K562 (cell line): ENCODE results near the gene ANKRD33. TPM values are rescaled to one million over a fixed set of nuclear protein-coding genes. Genes with fewer than 3 reads are reported as not detected.
A peak's percentile ranks its signal among the peaks of the same experiment; 100 is the strongest.

Experiments
- CREBBP ChIP-seq: IDR thresholded peaks from one replicate; pipeline ENCODE4 v1.6.1; 2012; ENCODE audit warnings: low read depth, mild to moderate bottlenecking, control low read depth, inconsistent platforms, low read length
- EWSR1 ChIP-seq: fragments of 450-650 bp; IDR thresholded peaks from 2 replicates; pipeline ENCODE4 v1.6.1; 2018; ENCODE audit warnings: borderline replicate concordance, mild to moderate bottlenecking, low read depth, moderate library complexity; ENCODE audit not compliant: partially characterized antibody
- FOXK1 ChIP-seq: sonication (generic); formaldehyde crosslinking; IDR thresholded peaks from 2 replicates; pipeline ENCODE4 v1.8.0; 2022; ENCODE audit warnings: missing genetic modification reagents, mild to moderate bottlenecking, borderline replicate concordance
- HES1 ChIP-seq: fragments of 450-650 bp; IDR thresholded peaks from 2 replicates; pipeline ENCODE4 v1.6.1; 2016; ENCODE audit warnings: low read depth, mild to moderate bottlenecking, moderate library complexity
- NFIC ChIP-seq: fragments of 450-650 bp; IDR thresholded peaks from 2 replicates; pipeline ENCODE4 v1.6.1; 2017; ENCODE audit warnings: mild to moderate bottlenecking, inconsistent platforms
- NR2C1 ChIP-seq, 2 experiments: fragments of 450-650 bp; IDR thresholded peaks; 2 replicates each; pipeline ENCODE4 v1.6.1; 2017; ENCODE audit warnings: mild to moderate bottlenecking in 2 of 2, antibody characterized with exemption in 1 of 2, inconsistent platforms in 1 of 2, missing compliant biosample characterization in 1 of 2, missing genetic modification characterization in 1 of 2
- PRPF4 ChIP-seq: fragments of 200-400 bp; formaldehyde crosslinking; IDR thresholded peaks from one replicate; pipeline ENCODE4 v1.6.1; 2017; ENCODE audit warnings: low read length, low read depth, mild to moderate bottlenecking; ENCODE audit not compliant: insufficient read depth, poor library complexity, severe bottlenecking
- REST ChIP-seq, 2 experiments: fragments of 450-650 bp; formaldehyde crosslinking in 1 of 2; IDR thresholded peaks; 2 replicates each; pipeline versions ENCODE4 v1.4.0 to v1.6.1; 2014 to 2020; ENCODE audit warnings: mild to moderate bottlenecking in 2 of 2, borderline replicate concordance in 1 of 2, low read depth in 1 of 2
- SMAD1 ChIP-seq: fragments of 150-350 bp; IDR thresholded peaks from 2 replicates; pipeline ENCODE4 v1.6.1; 2014; ENCODE audit warnings: low read length, low read depth; ENCODE audit not compliant: partially characterized antibody
- SMARCA5 ChIP-seq: fragments of 450-650 bp; IDR thresholded peaks from 2 replicates; pipeline ENCODE4 v1.6.1; 2016
- SOX6 ChIP-seq: fragments of 450-650 bp; IDR thresholded peaks from 2 replicates; pipeline ENCODE4 v1.6.1; 2014; ENCODE audit warnings: mild to moderate bottlenecking
- polyA plus RNA-seq, 8 experiments: library from polyadenylated mRNA; depleted of rRNA in 4 of 8; stranded (reverse) in 5 of 8; unstranded in 3 of 8; fragments of >200 nt; fragmentation: Nextera tagmentation in 2 of 8; fragmentation: Illumina TruSeq in 1 of 8; extraction: Ambion mirVana in 2 of 8; extraction: Trizol in 1 of 8; gene quantifications; 2 replicates each; pipeline versions ENCODE4 v1.2.1 to v1.2.3, GENCODE V29; 2011 to 2014; ENCODE audit warnings: inconsistent platforms in 1 of 8, missing spikeins in 1 of 8
- total RNA-seq, 7 experiments: library from RNA; depleted of rRNA in 6 of 7; stranded (reverse); fragments of >200 nt in 6 of 7; fragmentation: Illumina TruSeq in 2 of 7; extraction: Trizol in 2 of 7; gene quantifications; 2 replicates each; pipeline versions ENCODE4 v1.2.1 to v1.2.3, GENCODE V29; 2011 to 2021; ENCODE audit warnings: low replicate concordance in 1 of 7
- TF ChIP-seq, protein P1 (sequence below): fragments of 200-800 bp; sonication (Bioruptor generic); IDR thresholded peaks from 2 replicates; pipeline ENCODE4 v1.6.1; 2016; ENCODE audit warnings: missing genetic modification characterization, missing compliant biosample characterization

The ANKRD33 gene
- total and polyA plus RNA-seq, 9 of the 15 experiments (the other 6 are each of a cell fraction or from before 2014, with no cell fraction given): 0.04 to 0.11 (median 0.07) TPM; not detected in 4

GRCh38 chr12:51917746-51918453 lies 30.0 kb downstream of the ANKRD33 start (continued):
- TF ChIP-seq, protein P1, sequence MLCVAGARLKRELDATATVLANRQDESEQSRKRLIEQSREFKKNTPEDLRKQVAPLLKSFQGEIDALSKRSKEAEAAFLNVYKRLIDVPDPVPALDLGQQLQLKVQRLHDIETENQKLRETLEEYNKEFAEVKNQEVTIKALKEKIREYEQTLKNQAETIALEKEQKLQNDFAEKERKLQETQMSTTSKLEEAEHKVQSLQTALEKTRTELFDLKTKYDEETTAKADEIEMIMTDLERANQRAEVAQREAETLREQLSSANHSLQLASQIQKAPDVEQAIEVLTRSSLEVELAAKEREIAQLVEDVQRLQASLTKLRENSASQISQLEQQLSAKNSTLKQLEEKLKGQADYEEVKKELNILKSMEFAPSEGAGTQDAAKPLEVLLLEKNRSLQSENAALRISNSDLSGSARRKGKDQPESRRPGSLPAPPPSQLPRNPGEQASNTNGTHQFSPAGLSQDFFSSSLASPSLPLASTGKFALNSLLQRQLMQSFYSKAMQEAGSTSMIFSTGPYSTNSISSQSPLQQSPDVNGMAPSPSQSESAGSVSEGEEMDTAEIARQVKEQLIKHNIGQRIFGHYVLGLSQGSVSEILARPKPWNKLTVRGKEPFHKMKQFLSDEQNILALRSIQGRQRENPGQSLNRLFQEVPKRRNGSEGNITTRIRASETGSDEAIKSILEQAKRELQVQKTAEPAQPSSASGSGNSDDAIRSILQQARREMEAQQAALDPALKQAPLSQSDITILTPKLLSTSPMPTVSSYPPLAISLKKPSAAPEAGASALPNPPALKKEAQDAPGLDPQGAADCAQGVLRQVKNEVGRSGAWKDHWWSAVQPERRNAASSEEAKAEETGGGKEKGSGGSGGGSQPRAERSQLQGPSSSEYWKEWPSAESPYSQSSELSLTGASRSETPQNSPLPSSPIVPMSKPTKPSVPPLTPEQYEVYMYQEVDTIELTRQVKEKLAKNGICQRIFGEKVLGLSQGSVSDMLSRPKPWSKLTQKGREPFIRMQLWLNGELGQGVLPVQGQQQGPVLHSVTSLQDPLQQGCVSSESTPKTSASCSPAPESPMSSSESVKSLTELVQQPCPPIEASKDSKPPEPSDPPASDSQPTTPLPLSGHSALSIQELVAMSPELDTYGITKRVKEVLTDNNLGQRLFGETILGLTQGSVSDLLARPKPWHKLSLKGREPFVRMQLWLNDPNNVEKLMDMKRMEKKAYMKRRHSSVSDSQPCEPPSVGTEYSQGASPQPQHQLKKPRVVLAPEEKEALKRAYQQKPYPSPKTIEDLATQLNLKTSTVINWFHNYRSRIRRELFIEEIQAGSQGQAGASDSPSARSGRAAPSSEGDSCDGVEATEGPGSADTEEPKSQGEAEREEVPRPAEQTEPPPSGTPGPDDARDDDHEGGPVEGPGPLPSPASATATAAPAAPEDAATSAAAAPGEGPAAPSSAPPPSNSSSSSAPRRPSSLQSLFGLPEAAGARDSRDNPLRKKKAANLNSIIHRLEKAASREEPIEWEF (CRISPR knock-in tag): 0 out of 2 replicates have a peak, but pooled peaks have one; percentile 21
- TF ChIP-seq CREBBP (no peak), NFIC (peak; percentile 94), NR2C1 (IDR thresholded peaks at IDR 0.05) (no peak; the same call in 1 of the 2 replicates), NR2C1 (tag; IDR thresholded peaks at IDR 0.05) (0 out of 2 replicates have a peak, but pooled peaks have one; percentile 21), PRPF4 (no peak), REST (IDR thresholded peaks at IDR 0.05; ENCODE audit: borderline replicate concordance) (peak; percentile 9; the same call in 1 of the 2 replicates), REST (CRISPR knock-in tag; IDR thresholded peaks at IDR 0.05; ENCODE audit: low read depth) (no peak), FOXK1 (CRISPR knock-in tag) (0 out of 2 replicates have a peak, but pooled peaks have one; percentile 30), SMARCA5 (no peak), EWSR1 (no peak), HES1 (peak; percentile 86), SOX6 (peak; percentile 83), SMAD1 (peak; percentile 56)
